COR-L47 (cell line): Measurements from ENCODE around the gene GPC4.

Experiments
- DNase-seq: peaks from one replicate; lab custom pipeline; 2025; lab: John Stamatoyannopoulos, UW

Gene GPC4

GRCh38 chrX:133415276-133416105 lies at the start of gene GPC4:
GPC4 (minus strand) TSS chrX:133415489; CDS start chrX:133414965, 524 bp downstream.
- no peak for DNase-seq

GRCh38 chrX:133461231-133461630 lies 45.9 kb upstream of the GPC4 start:
- DNase-seq: no peak

- DNase-seq: no peak
Observed at GRCh38 chrX:133454924-133455323, 39.6 kb upstream of the GPC4 start.

GRCh38 chrX:133454491-133454914 lies 39.2 kb upstream of the GPC4 start:
- no peak for DNase-seq

- no peak for DNase-seq
Observed at GRCh38 chrX:133448512-133449076, 33.3 kb upstream of the GPC4 start.

GRCh38 chrX:133444952-133445831 lies 29.9 kb upstream of the GPC4 start:
- no peak for DNase-seq

GRCh38 chrX:133444196-133444595 lies 28.9 kb upstream of the GPC4 start:
- DNase-seq: no peak

- DNase-seq: no peak
Observed at GRCh38 chrX:133440797-133441163, 25.5 kb upstream of the GPC4 start.

- no peak for DNase-seq
Observed at GRCh38 chrX:133440081-133440796, 24.9 kb upstream of the GPC4 start.

GRCh38 chrX:133437766-133438165 lies 22.5 kb upstream of the GPC4 start:
- DNase-seq: no peak

GRCh38 chrX:133437356-133437755 lies 22.1 kb upstream of the GPC4 start:
- no peak for DNase-seq

GRCh38 chrX:133435544-133436124 lies 20.3 kb upstream of the GPC4 start:
- no peak for DNase-seq

- no peak for DNase-seq
Observed at GRCh38 chrX:133434197-133434820, 19.0 kb upstream of the GPC4 start.

- no peak for DNase-seq
Observed at GRCh38 chrX:133419911-133420310, 4.6 kb upstream of the GPC4 start.

GRCh38 chrX:133418588-133418987 lies 3.3 kb upstream of the GPC4 start:
- no peak for DNase-seq

GRCh38 chrX:133417364-133417763 lies 2.1 kb upstream of the GPC4 start:
- DNase-seq: no peak

GRCh38 chrX:133414406-133415275 lies 648 bp downstream of the GPC4 start:
- DNase-seq: no peak

GRCh38 chrX:133413218-133413925 lies 1.9 kb downstream of the GPC4 start:
- DNase-seq: no peak

GRCh38 chrX:133412665-133413064 lies 2.6 kb downstream of the GPC4 start:
- no peak for DNase-seq

GRCh38 chrX:133412246-133412645 lies 3.0 kb downstream of the GPC4 start:
- no peak for DNase-seq
